Measurements from ENCODE around the gene PITPNM3.

DNA sequence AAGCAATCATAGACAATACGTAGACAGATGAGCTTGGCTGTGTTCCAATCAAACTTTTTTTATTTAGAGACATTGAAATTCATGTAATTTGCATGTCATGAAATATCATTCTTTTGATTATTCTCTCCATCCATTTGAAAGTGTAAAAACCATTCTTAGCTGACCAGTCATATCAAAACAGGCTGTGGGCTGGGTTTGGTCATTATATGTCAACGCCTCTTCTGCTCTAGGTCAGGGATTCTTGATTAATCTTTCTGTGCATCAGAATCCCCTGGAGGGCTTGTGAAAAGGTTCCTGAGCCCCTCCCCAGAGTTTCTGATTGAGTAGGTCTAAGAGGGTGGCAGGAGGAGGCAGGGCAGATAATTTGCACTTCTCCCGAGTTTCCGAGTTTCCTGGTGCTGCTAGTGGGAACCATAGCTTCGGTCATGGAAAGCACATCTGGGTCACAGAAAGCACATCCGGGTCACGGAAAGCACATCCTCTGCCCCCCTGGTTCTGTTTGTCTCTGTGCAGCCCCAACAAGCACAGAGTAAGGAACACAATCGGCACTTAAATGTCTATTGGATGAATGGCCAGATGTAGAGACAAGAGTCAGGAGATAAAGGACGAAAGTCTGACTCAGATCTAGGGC lies 95.7 kb downstream of the PITPNM3 start:
- TF ChIP-seq POLR2A (IDR thresholded peaks at IDR 0.05) (no peak), CTCF (IDR thresholded peaks at IDR 0.05) (no peak), EP300 (IDR thresholded peaks at IDR 0.05; ENCODE audit: low read depth) (no peak), POLR2AphosphoS5 (IDR thresholded peaks at IDR 0.05) (no peak)

Data from transverse colon (tissue), 4 donors.